ENCODE results near the gene TRAT1.

Gene TRAT1

GRCh38 chr3:108862865-108863798 lies 40.5 kb downstream of the TRAT1 start:
- no peak for DNase-seq

DNA sequence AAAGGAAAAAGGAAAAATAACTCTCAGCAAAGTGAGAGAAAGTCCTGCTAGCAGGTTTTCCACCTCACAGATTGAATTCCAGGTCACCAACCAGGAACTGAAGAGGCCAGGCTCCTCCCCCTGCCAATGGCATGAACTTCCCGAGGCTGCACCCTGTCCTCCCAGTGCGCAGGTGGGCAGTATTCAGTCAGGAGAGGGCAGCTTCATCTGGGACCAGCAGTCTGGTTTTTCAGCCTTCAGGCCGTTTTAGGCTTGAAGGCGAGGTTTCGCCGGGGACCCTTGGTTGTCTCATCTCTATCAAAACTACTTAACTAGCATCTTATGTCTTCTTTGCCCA lies 41.2 kb downstream of the TRAT1 start:
- no peak for DNase-seq

GRCh38 chr3:108877901-108878300 lies 55.3 kb downstream of the TRAT1 start:
- DNase-seq, result no peak

DNA sequence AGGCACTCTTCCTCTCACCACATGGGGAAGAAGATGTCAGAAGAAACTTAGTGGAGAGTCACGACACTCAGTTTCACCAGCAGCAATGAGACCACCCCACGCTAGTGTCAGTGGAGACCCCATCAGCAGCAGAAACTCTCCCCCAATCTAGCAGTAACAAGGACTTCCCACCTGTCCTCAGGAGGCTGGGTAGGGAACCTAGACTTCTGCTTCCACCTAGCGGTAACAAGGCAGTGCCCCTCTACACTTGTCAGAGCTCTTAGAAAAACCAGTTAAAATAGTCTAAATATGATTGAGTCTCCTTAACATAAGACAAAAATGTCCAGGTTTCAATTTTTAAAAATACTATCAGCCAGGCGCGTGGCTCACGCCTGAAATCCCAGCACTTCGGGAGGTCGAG lies 57.3 kb downstream of the TRAT1 start:
- DNase-seq, result no peak

DNA sequence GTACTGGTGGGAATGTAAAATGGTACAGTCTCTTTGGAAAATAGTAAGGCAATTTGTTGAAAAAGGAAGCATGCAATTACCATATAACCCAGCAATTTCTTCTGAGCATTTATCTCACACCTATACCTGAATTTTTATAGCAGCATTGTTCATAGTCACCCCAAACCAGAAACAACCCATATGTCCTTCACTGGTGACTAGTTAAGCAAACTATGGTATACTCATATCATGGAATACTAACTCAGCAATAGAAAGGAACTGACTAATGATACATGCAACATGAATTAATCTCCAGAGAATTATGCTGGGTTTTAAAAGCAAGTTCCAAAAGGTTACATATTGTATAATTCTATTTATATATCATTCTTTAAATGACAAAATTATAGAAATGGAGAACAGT lies 60.2 kb downstream of the TRAT1 start:
- DNase-seq, result no peak

DNA sequence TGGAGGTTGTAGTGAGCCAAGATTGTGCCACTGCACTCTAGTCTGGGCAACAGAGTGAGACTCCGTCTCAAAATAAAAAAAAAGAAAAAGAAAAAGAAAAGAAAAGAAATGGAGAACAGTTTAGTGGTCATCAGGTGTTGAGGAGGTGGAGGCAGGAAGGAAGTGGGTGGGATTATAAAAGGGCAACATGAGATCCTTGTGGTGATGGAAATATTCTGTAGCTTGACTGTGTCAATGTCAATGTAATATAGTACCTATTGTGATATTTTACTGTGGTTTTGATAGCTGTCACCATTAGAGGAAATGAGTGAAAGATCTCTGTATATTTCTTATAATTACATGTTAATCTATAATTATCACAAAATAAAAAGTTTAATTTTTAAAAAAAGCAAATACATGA lies 60.8 kb downstream of the TRAT1 start:
- DNase-seq, result no peak

DNA sequence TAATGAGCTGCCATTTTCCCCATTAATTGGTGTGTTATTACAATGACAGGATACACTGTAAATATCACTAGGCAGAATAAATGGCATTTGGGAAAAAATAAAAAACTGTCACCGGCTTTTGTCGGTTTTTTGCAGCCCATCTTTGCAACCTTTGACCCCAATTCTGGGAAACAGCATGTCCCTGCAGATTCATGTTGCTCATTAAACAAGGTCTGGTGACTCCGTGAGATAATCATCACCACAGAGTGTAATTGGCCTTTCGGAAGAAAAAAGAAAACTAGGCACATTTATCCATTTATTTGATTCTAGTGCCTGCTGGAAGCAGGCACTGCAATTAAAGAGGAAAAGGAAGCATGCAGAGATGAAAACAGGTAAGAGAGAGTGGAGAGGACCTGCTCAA lies 64.5 kb downstream of the TRAT1 start:
- no peak for DNase-seq

DNA sequence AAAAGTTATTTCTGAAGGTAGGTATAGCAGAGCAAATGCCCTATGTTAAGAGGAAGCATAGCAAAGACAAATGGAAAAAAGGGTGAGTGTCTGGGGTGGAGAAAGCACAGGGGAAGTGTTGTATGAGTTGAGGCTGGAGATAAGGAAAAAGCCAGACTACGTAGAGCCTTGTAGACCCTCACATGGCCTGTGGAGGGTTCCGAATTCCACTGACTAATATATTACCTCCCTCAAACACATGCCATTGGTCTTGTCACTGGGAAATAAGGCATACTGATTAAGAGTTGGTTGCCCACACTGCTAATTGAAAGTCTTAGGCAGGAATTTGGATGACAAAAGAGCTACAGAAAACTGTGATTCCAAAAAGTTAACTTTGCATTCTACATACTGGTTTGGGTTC lies 65.2 kb downstream of the TRAT1 start:
- no peak for DNase-seq

GRCh38 chr3:108891833-108892232 lies 69.2 kb downstream of the TRAT1 start:
- DNase-seq, result no peak

- no peak for DNase-seq
Observed at GRCh38 chr3:108894981-108895380, 72.4 kb downstream of the TRAT1 start.

GRCh38 chr3:108897883-108898282 lies 75.3 kb downstream of the TRAT1 start:
- DNase-seq, result no peak

- DNase-seq, result no peak
Observed at GRCh38 chr3:108899530-108899929, 76.9 kb downstream of the TRAT1 start.

Measured in NCI-H524 treated with DMSO at 0.1 percent for 48 hours (cell line).